HL-60 (cell line): ENCODE data around the gene XYLT1.

Source experiments
- DNase-seq, 2 experiments: peaks; one replicate each; pipeline ENCODE4 v3.0.0-alpha.2; 2010 to 2020; ENCODE audit warnings: low read depth in 1 of 2, low spot score in 1 of 2
- H3K27ac ChIP-seq: fragments of 250-450 bp; sonication (Bioruptor Pico); replicated peaks from 2 replicates; pipeline ENCODE4 v1.5.1; 2020; ENCODE audit warnings: mild to moderate bottlenecking, moderate library complexity
- H3K27me3 ChIP-seq: fragments of 250-450 bp; sonication (Bioruptor Pico); 2 replicates; pipeline ENCODE4 v1.5.1; 2021; ENCODE audit warnings: mild to moderate bottlenecking, moderate library complexity; ENCODE audit not compliant: insufficient read depth, poor library complexity, severe bottlenecking
- H3K4me3 ChIP-seq: replicated peaks from 2 replicates; pipeline ENCODE4 v1.5.1; 2011; ENCODE audit warnings: mild to moderate bottlenecking, control low read depth, low read length; ENCODE audit not compliant: insufficient read depth
- CTCF ChIP-seq: IDR thresholded peaks from one replicate; pipeline ENCODE4 v1.5.1; 2011; ENCODE audit warnings: low read length, control low read depth, inconsistent platforms; ENCODE audit not compliant: insufficient read depth
- GABPA ChIP-seq: IDR thresholded peaks from 2 replicates; pipeline ENCODE4 v1.6.1; 2012; ENCODE audit warnings: low read depth
- POLR2AphosphoS5 ChIP-seq: IDR thresholded peaks from 2 replicates; pipeline ENCODE4 v1.6.1; 2012; ENCODE audit warnings: low read depth
- REST ChIP-seq: IDR thresholded peaks from 2 replicates; pipeline ENCODE4 v1.6.1; 2012; ENCODE audit warnings: low read depth; ENCODE audit not compliant: insufficient replicate concordance
- SPI1 ChIP-seq: IDR thresholded peaks from 2 replicates; pipeline ENCODE4 v1.6.1; 2012; ENCODE audit warnings: low read depth, mild to moderate bottlenecking, borderline replicate concordance

XYLT1 gene

GRCh38 chr16:17471719-17472461, 1.1 kb upstream of the XYLT1 start:
- TF ChIP-seq CTCF (no peak), SPI1 (no peak), GABPA (no peak), POLR2AphosphoS5 (no peak), REST (no peak)
- no peak overlapping the region for H3K4me3 ChIP-seq
- no peak for DNase-seq
- no peak overlapping the region for H3K27ac ChIP-seq
- H3K27me3 ChIP-seq: no peaks in the 10 kb centered on the region

GRCh38 chr16:17470182-17470907, 415 bp downstream of the XYLT1 start:
- H3K27me3 ChIP-seq: no peaks in the 10 kb centered on the region
- no peak for DNase-seq
- H3K27ac ChIP-seq: peak overlapping the region; percentile 68
- H3K4me3 ChIP-seq: peak overlapping the region; percentile 94
- no peak for TF ChIP-seq SPI1
- TF ChIP-seq CTCF: no peak
- no peak for TF ChIP-seq POLR2AphosphoS5
- TF ChIP-seq GABPA: no peak
- no peak for TF ChIP-seq REST

GRCh38 chr16:17469741-17470181, 999 bp downstream of the XYLT1 start:
- DNase-seq: peak in 1 of 2 experiments; percentile 23
- Histone ChIP-seq H3K27ac (peak overlapping the region; percentile 68), H3K4me3 (peak overlapping the region; percentile 94)

More at GRCh38 chr16:17469741-17470181, 999 bp downstream of the XYLT1 start:
- no peaks in the 10 kb centered on the region for H3K27me3 ChIP-seq
- TF ChIP-seq CTCF: no peak
- no peak for TF ChIP-seq GABPA
- TF ChIP-seq SPI1: no peak
- no peak for TF ChIP-seq REST
- no peak for TF ChIP-seq POLR2AphosphoS5
